Bronchial epithelial cell (primary cell): Measurements from ENCODE around the gene PRODH2. TPM values are rescaled to one million over a fixed set of nuclear protein-coding genes. Genes with fewer than 3 reads are reported as not detected.

Experiments used
- DNase-seq: peaks from one replicate; pipeline ENCODE4 v3.0.0-alpha.2; 2010; ENCODE audit warnings: low read depth
- FAIRE-seq: peaks from 2 replicates; lab custom pipeline; 2011; peaks lifted over from hg19 to GRCh38; lab: Jason Lieb, UNC
- H3K27me3 ChIP-seq: 2 replicates; pipeline ENCODE4 v1.5.1; 2011; ENCODE audit warnings: low read length; ENCODE audit not compliant: control insufficient read depth, insufficient read depth
- H3K36me3 ChIP-seq: 2 replicates; pipeline ENCODE4 v1.5.1; 2011; ENCODE audit warnings: low read length; ENCODE audit not compliant: control insufficient read depth, insufficient read depth
- H3K4me3 ChIP-seq: 2 replicates; pipeline ENCODE4 v1.5.1; 2011; ENCODE audit warnings: mild to moderate bottlenecking, low read depth, low read length, control low read depth
- total RNA-seq: library from RNA; depleted of rRNA; stranded (reverse); fragments of >200 nt; gene quantifications from 2 replicates; pipeline ENCODE4 v1.2.1, GENCODE V29; 2014
- TF ChIP-seq, protein P1 (sequence below): IDR thresholded peaks from 2 replicates; pipeline ENCODE4 v1.5.1; 2011; ENCODE audit warnings: mild to moderate bottlenecking, moderate library complexity, low read length, control low read depth, inconsistent platforms; ENCODE audit not compliant: insufficient read depth, severe bottlenecking

The PRODH2 gene
- total RNA-seq, 1 donor from 2014 or later = not detected

DNA sequence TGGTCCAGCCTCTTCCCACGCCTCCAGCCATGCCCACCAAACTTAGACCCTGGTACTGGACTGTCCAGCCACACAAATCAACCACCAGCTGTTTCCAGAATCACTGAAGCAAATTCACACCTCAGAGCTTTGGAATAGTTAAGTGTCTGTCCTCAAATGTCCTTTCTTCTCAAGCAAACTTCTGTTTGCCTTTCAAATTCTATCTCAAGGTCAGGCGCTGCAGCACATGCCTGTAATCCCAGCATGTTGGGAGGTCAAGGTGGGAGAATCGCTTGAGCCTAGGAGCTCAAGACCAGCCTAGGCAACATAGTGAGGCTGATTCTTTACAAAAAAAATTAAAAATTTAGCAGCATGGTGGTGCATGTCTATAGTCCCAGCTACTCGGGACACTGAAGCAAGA, 19.4 kb upstream of the PRODH2 start:
- H3K36me3 ChIP-seq = no peaks in the 10 kb centered on the region
- no peaks in the 10 kb centered on the region for H3K27me3 ChIP-seq
- no peak overlapping the region for H3K4me3 ChIP-seq
- FAIRE-seq (no peak), DNase-seq (no peak)
- TF ChIP-seq, protein P1, sequence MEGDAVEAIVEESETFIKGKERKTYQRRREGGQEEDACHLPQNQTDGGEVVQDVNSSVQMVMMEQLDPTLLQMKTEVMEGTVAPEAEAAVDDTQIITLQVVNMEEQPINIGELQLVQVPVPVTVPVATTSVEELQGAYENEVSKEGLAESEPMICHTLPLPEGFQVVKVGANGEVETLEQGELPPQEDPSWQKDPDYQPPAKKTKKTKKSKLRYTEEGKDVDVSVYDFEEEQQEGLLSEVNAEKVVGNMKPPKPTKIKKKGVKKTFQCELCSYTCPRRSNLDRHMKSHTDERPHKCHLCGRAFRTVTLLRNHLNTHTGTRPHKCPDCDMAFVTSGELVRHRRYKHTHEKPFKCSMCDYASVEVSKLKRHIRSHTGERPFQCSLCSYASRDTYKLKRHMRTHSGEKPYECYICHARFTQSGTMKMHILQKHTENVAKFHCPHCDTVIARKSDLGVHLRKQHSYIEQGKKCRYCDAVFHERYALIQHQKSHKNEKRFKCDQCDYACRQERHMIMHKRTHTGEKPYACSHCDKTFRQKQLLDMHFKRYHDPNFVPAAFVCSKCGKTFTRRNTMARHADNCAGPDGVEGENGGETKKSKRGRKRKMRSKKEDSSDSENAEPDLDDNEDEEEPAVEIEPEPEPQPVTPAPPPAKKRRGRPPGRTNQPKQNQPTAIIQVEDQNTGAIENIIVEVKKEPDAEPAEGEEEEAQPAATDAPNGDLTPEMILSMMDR = no peak

DNA sequence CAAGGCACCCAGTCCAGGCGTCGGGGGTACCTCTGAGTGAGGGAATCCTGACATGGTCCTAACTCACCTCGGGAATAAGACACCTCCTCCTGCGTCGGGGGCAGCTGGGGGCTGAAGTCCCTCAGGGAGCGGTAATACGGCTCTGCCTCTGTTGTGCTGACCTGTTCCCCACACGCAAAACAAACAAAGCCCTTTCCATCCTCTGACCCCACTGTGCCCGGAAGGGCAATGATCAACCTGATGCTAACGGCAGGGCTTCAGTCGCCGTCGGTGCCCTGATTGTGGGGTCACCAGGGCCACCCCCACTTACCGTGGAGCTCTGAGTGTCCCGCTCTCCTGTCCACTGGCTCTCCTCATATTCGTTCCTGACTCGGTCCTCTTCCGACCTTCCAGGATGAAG, 18.3 kb upstream of the PRODH2 start:
- FAIRE-seq (no peak), DNase-seq (no peak)
- TF ChIP-seq, protein P1 = no peak

DNA sequence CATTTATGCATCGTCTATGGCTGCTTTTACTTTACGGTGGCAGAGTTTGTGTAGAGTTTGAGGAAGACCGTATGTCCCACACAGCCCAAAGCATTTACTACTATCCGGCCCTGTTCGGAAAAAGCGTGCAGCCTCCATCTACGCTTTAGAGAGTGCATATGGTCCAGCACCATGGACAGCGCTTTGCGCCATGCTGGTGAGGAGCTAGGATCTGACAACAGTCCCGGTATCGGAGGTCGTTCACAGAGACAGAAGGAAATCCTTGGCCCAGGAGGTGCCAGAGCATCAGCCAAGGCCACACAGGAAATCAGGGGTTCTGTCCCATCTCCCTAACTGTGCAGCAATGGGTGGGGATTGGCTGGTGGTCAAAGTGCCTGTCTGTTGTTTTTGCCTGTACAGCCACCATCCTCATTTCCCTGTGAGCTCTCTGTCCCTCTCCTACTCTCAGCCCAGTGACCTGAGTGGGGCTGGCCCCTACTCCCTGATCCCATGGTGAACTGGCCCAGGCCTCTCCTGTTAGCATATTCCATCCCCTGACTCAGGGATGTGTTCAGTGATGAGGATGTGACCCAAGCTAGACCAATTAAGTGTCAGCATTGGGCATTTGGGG, 16.2 kb upstream of the PRODH2 start:
- H3K4me3 ChIP-seq = no peak overlapping the region
- no peaks in the 10 kb centered on the region for H3K27me3 ChIP-seq
- TF ChIP-seq, protein P1 = no peak
- peak; percentile 13 for FAIRE-seq
- H3K36me3 ChIP-seq = no peaks in the 10 kb centered on the region
- peak; percentile 35 for DNase-seq

More for the DNA sequence above, 18.3 kb upstream of the PRODH2 start:
- Histone ChIP-seq H3K36me3 (no peaks in the 10 kb centered on the region), H3K27me3 (no peaks in the 10 kb centered on the region), H3K4me3 (no peak overlapping the region)

DNA sequence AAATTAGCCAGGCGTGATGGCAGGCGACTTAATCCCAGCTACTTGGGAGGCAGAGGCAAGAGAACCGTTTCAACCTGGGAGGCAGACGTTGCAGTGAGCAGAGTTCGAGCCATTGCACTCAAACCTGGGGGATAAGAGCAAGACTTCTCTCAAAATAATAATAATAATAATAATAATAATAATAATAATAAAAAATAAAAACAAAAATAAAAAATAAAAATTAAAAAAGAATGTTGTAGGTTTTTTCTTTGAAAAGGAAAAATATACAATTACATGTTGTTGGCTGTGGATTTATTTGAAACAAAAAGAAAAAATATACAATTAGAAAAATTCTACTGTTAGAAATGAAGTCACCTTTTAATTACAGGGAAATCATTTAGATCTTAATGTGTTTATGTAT, 11.5 kb upstream of the PRODH2 start:
- TF ChIP-seq, protein P1 = no peak
- no peak overlapping the region for H3K4me3 ChIP-seq
- H3K36me3 ChIP-seq = no peaks in the 10 kb centered on the region
- DNase-seq = no peak
- no peak for FAIRE-seq
- no peaks in the 10 kb centered on the region for H3K27me3 ChIP-seq

DNA sequence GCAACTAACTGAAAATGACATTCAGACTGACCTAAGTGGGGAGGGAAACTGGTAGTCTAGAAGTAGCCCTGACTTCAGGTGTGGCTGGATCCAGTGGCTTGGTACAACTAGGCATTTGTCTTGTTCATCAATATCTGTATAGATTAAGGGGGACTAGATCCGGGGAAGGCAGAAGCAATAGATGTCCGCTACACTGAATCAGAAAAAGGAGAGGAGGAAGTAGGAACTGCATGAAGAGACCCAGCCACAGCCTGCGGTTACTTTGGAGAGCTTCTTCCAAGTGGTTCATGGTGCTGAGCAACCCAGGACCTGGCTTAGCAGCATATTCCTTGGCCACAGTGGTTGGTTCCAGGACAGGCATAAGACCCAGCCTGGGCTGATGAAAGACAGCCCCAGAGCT, 9.9 kb upstream of the PRODH2 start:
- FAIRE-seq = no peak
- Histone ChIP-seq H3K4me3 (no peak overlapping the region), H3K36me3 (no peaks in the 10 kb centered on the region), H3K27me3 (peaks cover 2% of the 10 kb centered on the region)
- no peak for DNase-seq
- TF ChIP-seq, protein P1 = no peak

DNA sequence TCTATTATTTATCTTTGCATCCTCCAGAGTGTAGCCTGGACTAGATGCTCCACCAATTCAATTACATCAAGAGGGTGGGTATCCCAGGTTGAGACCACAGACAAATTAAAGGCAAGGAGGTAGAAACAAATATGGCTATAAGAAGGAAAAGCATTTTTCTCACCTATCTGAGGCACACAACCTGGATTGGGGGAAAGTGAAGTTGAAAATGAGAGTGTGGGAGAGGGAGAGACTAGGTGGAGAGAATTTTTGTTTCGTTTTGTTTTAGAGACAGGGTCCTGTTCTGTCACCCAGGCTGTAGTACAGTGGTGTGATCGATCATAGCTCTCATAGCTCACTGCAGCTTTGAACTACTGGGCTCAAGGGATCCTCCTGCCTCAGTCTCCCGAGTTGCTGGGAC, 5.8 kb upstream of the PRODH2 start:
- no peaks in the 10 kb centered on the region for H3K36me3 ChIP-seq
- FAIRE-seq (no peak), DNase-seq (no peak)
- H3K27me3 ChIP-seq = peaks cover 2% of the 10 kb centered on the region
- TF ChIP-seq, protein P1 = no peak
- no peak overlapping the region for H3K4me3 ChIP-seq
